Mucosa of stomach (tissue), 1 donor: ENCODE measurements around the gene SOD2.
"Not testable (repeated sequence)": the region's sequence is repeated elsewhere in the genome, so short reads cannot be mapped to it uniquely, and the experiment has no call there.

Experiments
- H3K27me3 ChIP-seq: one replicate; pipeline ENCODE4 v1.7.0; 2013; ENCODE audit warnings: mild to moderate bottlenecking, low read length; ENCODE audit not compliant: control insufficient read depth, insufficient read depth
- H3K36me3 ChIP-seq: one replicate; pipeline ENCODE4 v1.7.0; 2013; ENCODE audit warnings: low read length; ENCODE audit not compliant: control insufficient read depth, insufficient read depth
- H3K4me1 ChIP-seq: one replicate; pipeline ENCODE4 v1.7.0; 2013; ENCODE audit warnings: mild to moderate bottlenecking, low read length; ENCODE audit not compliant: control insufficient read depth, insufficient read depth
- H3K4me3 ChIP-seq: one replicate; pipeline ENCODE4 v1.7.0; 2013; ENCODE audit warnings: low read length
- H3K9ac ChIP-seq: one replicate; pipeline ENCODE4 v1.7.0; 2013; ENCODE audit warnings: mild to moderate bottlenecking, low read length, moderate library complexity
- H3K9me3 ChIP-seq: one replicate; pipeline ENCODE4 v1.7.0; 2013; ENCODE audit warnings: mild to moderate bottlenecking, low read length, moderate library complexity; ENCODE audit not compliant: control insufficient read depth
- donor health status: Pancreatic carcinoma.

Gene SOD2

GRCh38 chr6:159693128-159693893, at the start of gene SOD2:
Gene SOD2 (minus strand): TSS chr6:159693241. CDS start chr6:159693167, 74 bp downstream.
- Histone ChIP-seq H3K36me3 (no peaks in the 10 kb centered on the region), H3K4me1 (peaks cover 18% of the 10 kb centered on the region), H3K9ac (peak within 1 kb of the TSS; percentile 84), H3K4me3 (peak within 1 kb of the TSS; percentile 76), H3K27me3 (no peaks in the 10 kb centered on the region), H3K9me3 (no peaks in the 10 kb centered on the region)

- Histone ChIP-seq H3K9ac (no peak overlapping the region), H3K36me3 (no peaks in the 10 kb centered on the region), H3K4me3 (no peak overlapping the region), H3K9me3 (no peaks in the 10 kb centered on the region), H3K27me3 (no peaks in the 10 kb centered on the region), H3K4me1 (no peaks in the 10 kb centered on the region)
Observed at GRCh38 chr6:159742165-159742564, 49.1 kb upstream of the SOD2 start.

GRCh38 chr6:159739341-159739740, 46.3 kb upstream of the SOD2 start:
- Histone ChIP-seq H3K4me3 (no peak overlapping the region), H3K36me3 (no peaks in the 10 kb centered on the region), H3K9ac (no peak overlapping the region), H3K9me3 (no peaks in the 10 kb centered on the region), H3K4me1 (no peaks in the 10 kb centered on the region), H3K27me3 (no peaks in the 10 kb centered on the region)

GRCh38 chr6:159736908-159737307, 43.9 kb upstream of the SOD2 start:
- H3K4me1 ChIP-seq: no peaks in the 10 kb centered on the region
- no peaks in the 10 kb centered on the region for H3K27me3 ChIP-seq
- H3K9ac ChIP-seq: no peak overlapping the region
- no peaks in the 10 kb centered on the region for H3K36me3 ChIP-seq
- no peak overlapping the region for H3K4me3 ChIP-seq
- H3K9me3 ChIP-seq: no peaks in the 10 kb centered on the region

- H3K9me3 ChIP-seq, H3K9ac ChIP-seq, H3K27me3 ChIP-seq, H3K4me1 ChIP-seq, H3K4me3 ChIP-seq, H3K36me3 ChIP-seq: not testable (repeated sequence)
Observed at GRCh38 chr6:159733395-159733794, 40.4 kb upstream of the SOD2 start.

- not testable (repeated sequence) for H3K36me3 ChIP-seq, H3K27me3 ChIP-seq, H3K9ac ChIP-seq, H3K4me3 ChIP-seq, H3K9me3 ChIP-seq, H3K4me1 ChIP-seq
Observed at GRCh38 chr6:159732550-159732949, 39.5 kb upstream of the SOD2 start.

- Histone ChIP-seq H3K4me3 (no peak overlapping the region), H3K9ac (no peak overlapping the region), H3K36me3 (no peaks in the 10 kb centered on the region), H3K4me1 (peaks cover 3% of the 10 kb centered on the region), H3K27me3 (no peaks in the 10 kb centered on the region), H3K9me3 (no peaks in the 10 kb centered on the region)
Observed at GRCh38 chr6:159730332-159730676, 37.3 kb upstream of the SOD2 start.

GRCh38 chr6:159729598-159730331, 36.7 kb upstream of the SOD2 start:
- peaks cover 3% of the 10 kb centered on the region for H3K4me1 ChIP-seq

GRCh38 chr6:159728531-159728964, 35.5 kb upstream of the SOD2 start:
- Histone ChIP-seq H3K4me1 (peaks cover 3% of the 10 kb centered on the region), H3K9ac (peak overlapping the region; percentile 97)

More at GRCh38 chr6:159729598-159730331, 36.7 kb upstream of the SOD2 start:
- Histone ChIP-seq H3K27me3 (no peaks in the 10 kb centered on the region), H3K4me3 (no peak overlapping the region), H3K9me3 (no peaks in the 10 kb centered on the region), H3K9ac (no peak overlapping the region), H3K36me3 (no peaks in the 10 kb centered on the region)

GRCh38 chr6:159727717-159728445, 34.8 kb upstream of the SOD2 start:
- Histone ChIP-seq H3K9me3 (no peaks in the 10 kb centered on the region), H3K36me3 (no peaks in the 10 kb centered on the region), H3K4me1 (peaks cover 3% of the 10 kb centered on the region), H3K9ac (peak overlapping the region; percentile 97), H3K27me3 (no peaks in the 10 kb centered on the region), H3K4me3 (peak overlapping the region; percentile 68)

More at GRCh38 chr6:159728531-159728964, 35.5 kb upstream of the SOD2 start:
- Histone ChIP-seq H3K36me3 (no peaks in the 10 kb centered on the region), H3K4me3 (peak overlapping the region; percentile 68), H3K27me3 (no peaks in the 10 kb centered on the region), H3K9me3 (no peaks in the 10 kb centered on the region)

GRCh38 chr6:159726918-159727716, 34.1 kb upstream of the SOD2 start, which contains the start of gene WTAP:
Gene WTAP (plus strand): TSS chr6:159727506. CDS start chr6:159736266, 8,760 bp downstream.
- H3K36me3 ChIP-seq: no peaks in the 10 kb centered on the region
- peak within 1 kb of the TSS; percentile 87 for H3K4me3 ChIP-seq
- peaks cover 3% of the 10 kb centered on the region for H3K4me1 ChIP-seq
- H3K9ac ChIP-seq: peak within 1 kb of the TSS; percentile 97
- no peaks in the 10 kb centered on the region for H3K27me3 ChIP-seq
- H3K9me3 ChIP-seq: no peaks in the 10 kb centered on the region
